HUES48 (cell line): Measurements from ENCODE around the gene DCAF15.
"Not testable (repeated sequence)": the region's sequence is repeated elsewhere in the genome, so short reads cannot be mapped to it uniquely, and the experiment has no call there.

Source experiments
- H3K27ac ChIP-seq: one replicate; pipeline ENCODE4 v1.7.0; 2013; ENCODE audit warnings: low read depth, low read length, inconsistent platforms
- H3K27me3 ChIP-seq: 2 replicates; pipeline ENCODE4 v1.6.1; 2013; ENCODE audit warnings: mild to moderate bottlenecking, low read length; ENCODE audit not compliant: control insufficient read depth, insufficient read depth
- H3K36me3 ChIP-seq: 2 replicates; pipeline ENCODE4 v1.6.1; 2013; ENCODE audit warnings: low read length; ENCODE audit not compliant: control insufficient read depth, insufficient read depth
- H3K4me1 ChIP-seq: 2 replicates; pipeline ENCODE4 v1.6.1; 2013; ENCODE audit warnings: mild to moderate bottlenecking, low read length; ENCODE audit not compliant: control insufficient read depth, insufficient read depth
- H3K4me3 ChIP-seq: 2 replicates; pipeline ENCODE4 v1.5.1; 2013; ENCODE audit warnings: mild to moderate bottlenecking, low read depth, low read length
- H3K9ac ChIP-seq: 2 replicates; pipeline ENCODE4 v1.6.1; 2013; ENCODE audit warnings: mild to moderate bottlenecking, low read depth, low read length, moderate library complexity
- H3K9me3 ChIP-seq: 2 replicates; pipeline ENCODE4 v1.6.1; 2013; ENCODE audit warnings: low read length; ENCODE audit not compliant: control insufficient read depth, insufficient read depth

The DCAF15 gene

GRCh38 chr19:13967206-13967605 lies 14.9 kb downstream of the DCAF15 start:
- H3K9me3 ChIP-seq, H3K4me3 ChIP-seq, H3K27ac ChIP-seq, H3K4me1 ChIP-seq, H3K27me3 ChIP-seq, H3K9ac ChIP-seq: not testable (repeated sequence)
- peaks cover 45% of the 10 kb centered on the region for H3K36me3 ChIP-seq

- Histone ChIP-seq H3K4me1 (no peaks in the 10 kb centered on the region), H3K9me3 (no peaks in the 10 kb centered on the region), H3K27me3 (no peaks in the 10 kb centered on the region; the same call in 1 of the 2 replicates), H3K9ac (no peak overlapping the region), H3K27ac (no peak overlapping the region), H3K36me3 (peaks cover 49% of the 10 kb centered on the region), H3K4me3 (no peak overlapping the region)
Observed at GRCh38 chr19:13968383-13968935, 16.1 kb downstream of the DCAF15 start.

GRCh38 chr19:13968999-13969398 lies 16.7 kb downstream of the DCAF15 start:
- Histone ChIP-seq H3K9ac (no peak overlapping the region), H3K9me3 (no peaks in the 10 kb centered on the region), H3K27me3 (no peaks in the 10 kb centered on the region), H3K4me3 (no peak overlapping the region), H3K36me3 (peaks cover 49% of the 10 kb centered on the region), H3K4me1 (no peaks in the 10 kb centered on the region), H3K27ac (no peak overlapping the region)

- H3K36me3 ChIP-seq, result peaks cover 46% of the 10 kb centered on the region
- H3K4me1 ChIP-seq, result no peaks in the 10 kb centered on the region
- no peaks in the 10 kb centered on the region for H3K27me3 ChIP-seq
- no peak overlapping the region for H3K9ac ChIP-seq
- H3K4me3 ChIP-seq, result no peak overlapping the region
- no peak overlapping the region for H3K27ac ChIP-seq
- H3K9me3 ChIP-seq, result no peaks in the 10 kb centered on the region
Observed at GRCh38 chr19:13969897-13970296, 17.6 kb downstream of the DCAF15 start.

GRCh38 chr19:13971868-13972267 lies 19.6 kb downstream of the DCAF15 start:
- H3K36me3 ChIP-seq, result peaks cover 32% of the 10 kb centered on the region
- H3K9ac ChIP-seq, H3K4me3 ChIP-seq, H3K27ac ChIP-seq, H3K4me1 ChIP-seq, H3K27me3 ChIP-seq, H3K9me3 ChIP-seq: not testable (repeated sequence)

GRCh38 chr19:13972368-13973155 lies 20.3 kb downstream of the DCAF15 start:
- no peak overlapping the region for H3K4me3 ChIP-seq
- no peak overlapping the region for H3K27ac ChIP-seq
- H3K9me3 ChIP-seq, result no peaks in the 10 kb centered on the region
- no peak overlapping the region for H3K9ac ChIP-seq
- H3K36me3 ChIP-seq, result peaks cover 27% of the 10 kb centered on the region
- H3K27me3 ChIP-seq, result no peaks in the 10 kb centered on the region
- H3K4me1 ChIP-seq, result no peaks in the 10 kb centered on the region

GRCh38 chr19:13973479-13973878 lies 21.2 kb downstream of the DCAF15 start:
- peaks cover 18% of the 10 kb centered on the region for H3K36me3 ChIP-seq
- not testable (repeated sequence) for H3K9ac ChIP-seq, H3K27ac ChIP-seq, H3K27me3 ChIP-seq, H3K4me3 ChIP-seq, H3K4me1 ChIP-seq, H3K9me3 ChIP-seq

- Histone ChIP-seq H3K27me3 (no peaks in the 10 kb centered on the region), H3K9me3 (no peaks in the 10 kb centered on the region), H3K36me3 (peaks cover 13% of the 10 kb centered on the region), H3K27ac (peak overlapping the region; percentile 43), H3K4me3 (no peak overlapping the region), H3K4me1 (peaks cover 5% of the 10 kb centered on the region), H3K9ac (no peak overlapping the region)
Observed at GRCh38 chr19:13974073-13974472, 21.8 kb downstream of the DCAF15 start.

GRCh38 chr19:13975870-13976269 lies 23.6 kb downstream of the DCAF15 start:
- Histone ChIP-seq H3K4me3 (no peak overlapping the region), H3K9ac (no peak overlapping the region), H3K4me1 (peaks cover 14% of the 10 kb centered on the region), H3K27ac (no peak overlapping the region), H3K27me3 (no peaks in the 10 kb centered on the region), H3K36me3 (peaks cover 4% of the 10 kb centered on the region), H3K9me3 (no peaks in the 10 kb centered on the region)

GRCh38 chr19:13976446-13976845 lies 24.1 kb downstream of the DCAF15 start:
- Histone ChIP-seq H3K27ac (no peak overlapping the region), H3K4me3 (no peak overlapping the region), H3K4me1 (peaks cover 14% of the 10 kb centered on the region), H3K27me3 (no peaks in the 10 kb centered on the region), H3K9me3 (no peaks in the 10 kb centered on the region), H3K36me3 (peaks cover 4% of the 10 kb centered on the region), H3K9ac (no peak overlapping the region)

GRCh38 chr19:13977803-13978202 lies 25.5 kb downstream of the DCAF15 start:
- H3K36me3 ChIP-seq, result 0 out of 2 replicates have a peak, but pooled peaks cover 2% of the 10 kb centered on the region
- H3K4me1 ChIP-seq, result peaks cover 14% of the 10 kb centered on the region
- H3K4me3 ChIP-seq, result no peak overlapping the region; the same call in 1 of the 2 replicates
- H3K9me3 ChIP-seq, result no peaks in the 10 kb centered on the region
- peak overlapping the region; percentile 47 for H3K27ac ChIP-seq
- H3K27me3 ChIP-seq, result no peaks in the 10 kb centered on the region
- H3K9ac ChIP-seq, result no peak overlapping the region
